Loucy (cell line): Measurements from ENCODE around the gene TBC1D2.

ENCODE experiments used
- H2AFZ ChIP-seq: fragments of 200-600 bp; sonication (generic); 2 replicates; pipeline ENCODE4 v1.6.0; 2016; ENCODE audit warnings: antibody characterized with exemption, mild to moderate bottlenecking, low read length, moderate library complexity
- H3F3A ChIP-seq: fragments of 200-600 bp; 2 replicates; pipeline ENCODE4 v1.6.0; 2016; ENCODE audit warnings: antibody characterized with exemption, low read depth, mild to moderate bottlenecking
- H3K27me3 ChIP-seq: fragments of 200-600 bp; sonication (generic); 2 replicates; pipeline ENCODE4 v1.6.1; 2014; ENCODE audit warnings: low read length, mild to moderate bottlenecking; ENCODE audit not compliant: insufficient read depth, poor library complexity, severe bottlenecking
- H3K36me3 ChIP-seq: fragments of 200-600 bp; sonication (generic); 2 replicates; pipeline ENCODE4 v1.6.1; 2016; ENCODE audit warnings: low read length; ENCODE audit not compliant: insufficient read depth
- H3K4me1 ChIP-seq: fragments of 200-600 bp; sonication (generic); 2 replicates; pipeline ENCODE4 v1.5.1; 2014; ENCODE audit warnings: low read length, mild to moderate bottlenecking; ENCODE audit not compliant: insufficient read depth, poor library complexity, severe bottlenecking
- H3K4me2 ChIP-seq: fragments of 200-600 bp; sonication (generic); 2 replicates; pipeline ENCODE4 v1.6.0; 2014; ENCODE audit warnings: antibody characterized with exemption, low read length, low read depth, mild to moderate bottlenecking; ENCODE audit not compliant: poor library complexity, severe bottlenecking
- H3K4me3 ChIP-seq: fragments of 200-600 bp; sonication (generic); 2 replicates; pipeline ENCODE4 v1.5.1; 2014; ENCODE audit warnings: low read length, mild to moderate bottlenecking, mixed read lengths; ENCODE audit not compliant: poor library complexity, severe bottlenecking
- H3K79me2 ChIP-seq: fragments of 200-600 bp; sonication (generic); 2 replicates; pipeline ENCODE4 v1.6.1; 2014; ENCODE audit warnings: low read length; ENCODE audit not compliant: insufficient read depth
- H3K9ac ChIP-seq: fragments of 200-600 bp; sonication (generic); 2 replicates; pipeline ENCODE4 v1.6.0; 2014; ENCODE audit warnings: mild to moderate bottlenecking, low read depth, low read length, moderate library complexity; ENCODE audit not compliant: poor library complexity, severe bottlenecking
- H3K9me2 ChIP-seq: fragments of 200-600 bp; sonication (generic); replicated peaks from 2 replicates; pipeline ENCODE4 v1.6.1; 2016; ENCODE audit warnings: low read depth, low read length, mixed read lengths
- H3K9me3 ChIP-seq: fragments of 200-600 bp; sonication (generic); 2 replicates; pipeline ENCODE4 v1.6.1; 2014; ENCODE audit warnings: mild to moderate bottlenecking, antibody characterized with exemption, low read length, low read depth; ENCODE audit not compliant: insufficient read depth
- H4K20me1 ChIP-seq: fragments of 200-600 bp; sonication (generic); 2 replicates; pipeline ENCODE4 v1.6.0; 2014; ENCODE audit warnings: antibody characterized with exemption, low read length, mild to moderate bottlenecking; ENCODE audit not compliant: insufficient read depth, poor library complexity, severe bottlenecking
- CTCF ChIP-seq: fragments of 200-600 bp; sonication (generic); conservative IDR thresholded peaks from 2 replicates; pipeline ENCODE4 v1.5.1; 2014; ENCODE audit warnings: mild to moderate bottlenecking, antibody characterized with exemption, low read length
- EZH2phosphoT487 ChIP-seq: fragments of 200-600 bp; IDR thresholded peaks from 2 replicates; pipeline ENCODE4 v1.6.1; 2018; ENCODE audit warnings: antibody characterized with exemption, mild to moderate bottlenecking, moderate library complexity, borderline replicate concordance

The TBC1D2 gene

GRCh38 chr9:98214811-98215210 is 40.6 kb downstream of the TBC1D2 start:
- Histone ChIP-seq H3F3A (no peaks in the 10 kb centered on the region), H3K27me3 (no peaks in the 10 kb centered on the region), H3K36me3 (no peaks in the 10 kb centered on the region), H2AFZ (no peak overlapping the region), H4K20me1 (no peaks in the 10 kb centered on the region), H3K4me2 (no peak overlapping the region), H3K9me3 (no peaks in the 10 kb centered on the region), H3K9me2 (no peaks in the 10 kb centered on the region), H3K4me3 (no peak overlapping the region), H3K9ac (no peak overlapping the region), H3K79me2 (no peaks in the 10 kb centered on the region), H3K4me1 (no peaks in the 10 kb centered on the region)
- TF ChIP-seq EZH2phosphoT487 = no peak
- TF ChIP-seq CTCF = no peak

- no peak overlapping the region for H2AFZ ChIP-seq
- no peak overlapping the region for H3K4me2 ChIP-seq
- peaks cover under 1% of the 10 kb centered on the region for H3K4me1 ChIP-seq
- H3K27me3 ChIP-seq = no peaks in the 10 kb centered on the region
- no peaks in the 10 kb centered on the region for H3K36me3 ChIP-seq
- no peak overlapping the region for H3K4me3 ChIP-seq
- no peak for TF ChIP-seq EZH2phosphoT487
- no peak for TF ChIP-seq CTCF
- H4K20me1 ChIP-seq = no peaks in the 10 kb centered on the region
- H3F3A ChIP-seq = no peaks in the 10 kb centered on the region
- H3K9ac ChIP-seq = no peak overlapping the region
- no peaks in the 10 kb centered on the region for H3K9me2 ChIP-seq
- no peaks in the 10 kb centered on the region for H3K9me3 ChIP-seq
- H3K79me2 ChIP-seq = no peaks in the 10 kb centered on the region
Observed at GRCh38 chr9:98211260-98211659, 44.2 kb downstream of the TBC1D2 start.

GRCh38 chr9:98210435-98210834 is 45.0 kb downstream of the TBC1D2 start:
- TF ChIP-seq EZH2phosphoT487 (no peak), CTCF (no peak)
- Histone ChIP-seq H4K20me1 (no peaks in the 10 kb centered on the region), H3K79me2 (no peaks in the 10 kb centered on the region), H3F3A (no peaks in the 10 kb centered on the region), H3K27me3 (no peaks in the 10 kb centered on the region), H3K36me3 (no peaks in the 10 kb centered on the region), H3K4me1 (peaks cover 5% of the 10 kb centered on the region), H3K9me3 (no peaks in the 10 kb centered on the region), H3K4me3 (no peak overlapping the region), H2AFZ (no peak overlapping the region), H3K9ac (no peak overlapping the region), H3K4me2 (no peak overlapping the region), H3K9me2 (no peaks in the 10 kb centered on the region)
